K562 (cell line): Measurements from ENCODE around the gene STX12. TPM values are rescaled to one million over a fixed set of nuclear protein-coding genes. Genes with fewer than 3 reads are reported as not detected.
A peak's percentile ranks its signal among the peaks of the same experiment; 100 is the strongest.

Experiments used
- ATAC-seq: fragments of 200-7000 bp; cut with Tn5 transposase; 3 replicates; pipeline ENCODE4 v1.9.1; 2020; ENCODE audit warnings: moderate library complexity
- BruUV-seq: library from RNA; stranded (reverse); fragments of 400-500 nt; replicated peaks from 2 replicates; lab custom pipeline; 2021; lab: Mats Ljungman, UMichigan
- CTCF ChIA-PET: fragments of 300-600 bp; formaldehyde crosslinking; extraction: SDS; loops from one replicate; lab custom pipeline; 2021; ENCODE audit warnings: low intra/inter-chr PET ratio; lab: Yijun Ruan, JAX
- POLR2A ChIA-PET: fragments of 300-600, 350-650 bp; sonication (Branson Sonifier 250); formaldehyde crosslinking; extraction: SDS; loops from one replicate; lab custom pipeline; 2021; ENCODE audit warnings: antibody characterized with exemption, inconsistent platforms; lab: Yijun Ruan, JAX
- DNase-seq, 4 experiments: peaks; one replicate each; pipeline versions ENCODE4 v3.0.0 to v3.0.0-alpha.2; 2011 to 2018; ENCODE audit warnings: low spot score in 3 of 4, mixed read lengths in 3 of 4; ENCODE audit errors: extremely low read depth in 1 of 4
- FAIRE-seq: peaks from 2 replicates; lab custom pipeline; 2011; peaks lifted over from hg19 to GRCh38; lab: Jason Lieb, UNC
- H2AFZ ChIP-seq: 2 replicates; pipeline ENCODE4 v1.6.0; 2011; ENCODE audit warnings: low read depth, low read length, control low read depth, inconsistent platforms
- H3K27ac ChIP-seq: fragments of 200-600 bp; 3 replicates; pipeline ENCODE4 v1.8.0; 2011; ENCODE audit warnings: low read depth, mild to moderate bottlenecking, control low read depth, inconsistent platforms, low read length, moderate library complexity, mixed read lengths; ENCODE audit errors: extremely low read depth
- H3K27me3 ChIP-seq, 2 experiments: fragments of 300-600 bp in 1 of 2; 2 replicates in 1 of 2; 3 replicates in 1 of 2; pipeline versions ENCODE4 v1.6.0 to v1.8.0; 2011; ENCODE audit warnings: inconsistent platforms in 2 of 2, low read length in 2 of 2, mild to moderate bottlenecking in 1 of 2, mixed read lengths in 1 of 2, moderate library complexity in 1 of 2; ENCODE audit not compliant: control insufficient read depth in 2 of 2, insufficient read depth in 2 of 2
- H3K36me3 ChIP-seq: fragments of 300-600 bp; 3 replicates; pipeline ENCODE4 v1.8.0; 2011; ENCODE audit warnings: mild to moderate bottlenecking, low read length, inconsistent platforms; ENCODE audit not compliant: control insufficient read depth, insufficient read depth
- H3K4me1 ChIP-seq, 2 experiments: fragments of 200-600 bp in 1 of 2; replicated peaks in 1 of 2; 2 replicates in 1 of 2; 3 replicates in 1 of 2; pipeline versions ENCODE4 v1.5.1 to v1.8.0; 2011; ENCODE audit warnings: inconsistent platforms in 2 of 2, low read length in 2 of 2, mild to moderate bottlenecking in 1 of 2, mixed read lengths in 1 of 2, moderate library complexity in 1 of 2; ENCODE audit not compliant: control insufficient read depth in 2 of 2, insufficient read depth in 2 of 2
- H3K4me2 ChIP-seq: 2 replicates; pipeline ENCODE4 v1.6.1; 2011; ENCODE audit warnings: low read length, control low read depth, inconsistent platforms, mixed read lengths; ENCODE audit not compliant: insufficient read depth
- H3K4me3 ChIP-seq: fragments of 200-600 bp; sonication (generic), shearing (Covaris generic); 2 replicates; pipeline ENCODE4 v1.5.1; 2016; ENCODE audit warnings: control low read depth, inconsistent platforms
- H3K79me2 ChIP-seq: fragments of 200-600 bp; 3 replicates; pipeline ENCODE4 v1.8.0; 2011; ENCODE audit warnings: low read length, inconsistent platforms; ENCODE audit not compliant: control insufficient read depth, insufficient read depth
- H3K9ac ChIP-seq, 2 experiments: 2 replicates each; pipeline versions ENCODE4 v1.6.0 to v1.6.1; 2011; ENCODE audit warnings: low read depth in 2 of 2, low read length in 2 of 2, control low read depth in 1 of 2, inconsistent platforms in 1 of 2, mild to moderate bottlenecking in 1 of 2, mixed read lengths in 1 of 2; ENCODE audit not compliant: insufficient read depth in 1 of 2
- H3K9me1 ChIP-seq: one replicate; pipeline ENCODE4 v1.6.0; 2011; ENCODE audit warnings: inconsistent platforms, mild to moderate bottlenecking, low read length, moderate library complexity; ENCODE audit not compliant: control insufficient read depth, insufficient read depth
- H3K9me3 ChIP-seq: replicated peaks from 2 replicates; pipeline ENCODE4 v1.5.1; 2011; ENCODE audit warnings: low read depth, low read length, inconsistent platforms; ENCODE audit not compliant: control insufficient read depth, insufficient read depth
- H4K20me1 ChIP-seq: replicated peaks from 2 replicates; pipeline ENCODE4 v1.6.1; 2011; ENCODE audit warnings: low read length, inconsistent platforms, mixed read lengths; ENCODE audit not compliant: control insufficient read depth, insufficient read depth
- CEBPZ ChIP-seq: fragments of 150-350 bp; IDR thresholded peaks from 2 replicates; pipeline ENCODE4 v1.6.1; 2014; ENCODE audit warnings: low read depth, mild to moderate bottlenecking, low read length, borderline replicate concordance
- SUPT5H ChIP-seq: fragments of 450-650 bp; IDR thresholded peaks from 2 replicates; pipeline ENCODE4 v1.6.1; 2016
- XRCC5 ChIP-seq: fragments of 200-400 bp; formaldehyde crosslinking; IDR thresholded peaks from 2 replicates; pipeline ENCODE4 v1.6.1; 2017; ENCODE audit warnings: low read depth, mild to moderate bottlenecking, low read length
- ZNF165 ChIP-seq: fragments of 250-450 bp; sonication (Bioruptor Pico); IDR thresholded peaks from 2 replicates; pipeline ENCODE4 v1.4.0; 2020; ENCODE audit warnings: borderline replicate concordance
- WGBS: fragments of 100-300 bp; shearing (Covaris generic); methylation state at CpG from one replicate; pipeline ENCODE4 v1.1.6; 2016; ENCODE audit warnings: low coverage, mixed read lengths; ENCODE audit not compliant: insufficient coverage; ENCODE audit errors: missing lambda C conversion rate; 5-methylcytosine and 5-hydroxymethylcytosine counted together
- in situ Hi-C: fragments of 300-500 bp; cut with MboI; formaldehyde crosslinking; loops from 4 replicates; pipeline ENCODE4 v1.15.0; 2018; ENCODE audit warnings: inconsistent platforms, mixed read lengths
- intact Hi-C: fragments of 100-400 bp; cut with micrococcal nuclease; formaldehyde crosslinking; loops from 2 replicates; pipeline ENCODE4 v1.14.2; 2022
- polyA plus RNA-seq, 8 experiments: library from polyadenylated mRNA; depleted of rRNA in 4 of 8; stranded (reverse) in 5 of 8; unstranded in 3 of 8; fragments of >200 nt; fragmentation: Nextera tagmentation in 2 of 8; fragmentation: Illumina TruSeq in 1 of 8; extraction: Ambion mirVana in 2 of 8; extraction: Trizol in 1 of 8; gene quantifications; 2 replicates each; pipeline versions ENCODE4 v1.2.1 to v1.2.3, GENCODE V29; 2011 to 2014; ENCODE audit warnings: inconsistent platforms in 1 of 8, missing spikeins in 1 of 8
- total RNA-seq, 7 experiments: library from RNA; depleted of rRNA in 6 of 7; stranded (reverse); fragments of >200 nt in 6 of 7; fragmentation: Illumina TruSeq in 2 of 7; extraction: Trizol in 2 of 7; gene quantifications; 2 replicates each; pipeline versions ENCODE4 v1.2.1 to v1.2.3, GENCODE V29; 2011 to 2021; ENCODE audit warnings: low replicate concordance in 1 of 7
- TF ChIP-seq, protein P1 (sequence below): sonication (generic); formaldehyde crosslinking; IDR thresholded peaks from 2 replicates; pipeline ENCODE4 v1.8.1; 2022; ENCODE audit warnings: missing genetic modification reagents
- TF ChIP-seq, protein P2 (sequence below), 2 experiments: fragments of 450-650 bp in 1 of 2; sonication (generic) in 1 of 2; formaldehyde crosslinking in 1 of 2; IDR thresholded peaks; 2 replicates each; pipeline versions ENCODE4 v1.7.1 to v1.9.0; 2016 to 2022; ENCODE audit warnings: inconsistent platforms in 1 of 2, mild to moderate bottlenecking in 1 of 2, missing genetic modification reagents in 1 of 2

The STX12 gene
- total and polyA plus RNA-seq, 9 of the 15 experiments (the other 6 are each of a cell fraction or from before 2014, with no cell fraction given): 16.9 to 31.3 (median 25.7) TPM

GRCh38 chr1:27770293-27770830, 2.7 kb upstream of the STX12 start:
- ATAC-seq (no peak), DNase-seq (peak in 1 of 4 experiments; percentile 20), FAIRE-seq (no peak)
- H4K20me1 ChIP-seq: no peaks in the 10 kb centered on the region
- CTCF ChIA-PET: interaction anchor here (0.5 kb wide), 1 partner anchor 59 kb away, joined by 5 read pairs; no protein-coding TSS in a partner anchor
- H3K4me2 ChIP-seq: no peak overlapping the region
- POLR2A ChIA-PET: interaction anchor here (0.7 to 1.1 kb wide), 2 partner anchors 23 to 197 kb away, joined by 3 read pairs; no protein-coding TSS in a partner anchor
- H3K36me3 ChIP-seq: no peaks in the 10 kb centered on the region
- 4% methylated on average over 2 of the region's 2 CpGs for WGBS
- no peak overlapping the region for H3K27ac ChIP-seq
- in situ Hi-C loops (no loop called here), intact Hi-C loops (loop anchor here (5.0 kb wide), 1 partner anchor 62 kb away; the partner anchor contains the start of gene PPP1R8)
- peaks cover 24% of the 10 kb centered on the region for H3K79me2 ChIP-seq
- no peaks in the 10 kb centered on the region for H3K27me3 ChIP-seq
- H3K4me3 ChIP-seq: no peak overlapping the region
- no peaks in the 10 kb centered on the region for H3K9me3 ChIP-seq
- no peaks in the 10 kb centered on the region for H3K9me1 ChIP-seq
- peaks cover 9 to 11% of the 10 kb centered on the region in 2 experiments; a peak in 3 of 5 replicates for H3K4me1 ChIP-seq
- no TSS peak for BruUV-seq
- no peak overlapping the region for H2AFZ ChIP-seq
- no peak overlapping the region for H3K9ac ChIP-seq
- TF ChIP-seq XRCC5 (no peak), ZNF165 (no peak), CEBPZ (no peak), SUPT5H (no peak)
- TF ChIP-seq, protein P1, sequence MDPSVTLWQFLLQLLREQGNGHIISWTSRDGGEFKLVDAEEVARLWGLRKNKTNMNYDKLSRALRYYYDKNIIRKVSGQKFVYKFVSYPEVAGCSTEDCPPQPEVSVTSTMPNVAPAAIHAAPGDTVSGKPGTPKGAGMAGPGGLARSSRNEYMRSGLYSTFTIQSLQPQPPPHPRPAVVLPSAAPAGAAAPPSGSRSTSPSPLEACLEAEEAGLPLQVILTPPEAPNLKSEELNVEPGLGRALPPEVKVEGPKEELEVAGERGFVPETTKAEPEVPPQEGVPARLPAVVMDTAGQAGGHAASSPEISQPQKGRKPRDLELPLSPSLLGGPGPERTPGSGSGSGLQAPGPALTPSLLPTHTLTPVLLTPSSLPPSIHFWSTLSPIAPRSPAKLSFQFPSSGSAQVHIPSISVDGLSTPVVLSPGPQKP (CRISPR knock-in tag): no peak
- TF ChIP-seq, protein P2, sequence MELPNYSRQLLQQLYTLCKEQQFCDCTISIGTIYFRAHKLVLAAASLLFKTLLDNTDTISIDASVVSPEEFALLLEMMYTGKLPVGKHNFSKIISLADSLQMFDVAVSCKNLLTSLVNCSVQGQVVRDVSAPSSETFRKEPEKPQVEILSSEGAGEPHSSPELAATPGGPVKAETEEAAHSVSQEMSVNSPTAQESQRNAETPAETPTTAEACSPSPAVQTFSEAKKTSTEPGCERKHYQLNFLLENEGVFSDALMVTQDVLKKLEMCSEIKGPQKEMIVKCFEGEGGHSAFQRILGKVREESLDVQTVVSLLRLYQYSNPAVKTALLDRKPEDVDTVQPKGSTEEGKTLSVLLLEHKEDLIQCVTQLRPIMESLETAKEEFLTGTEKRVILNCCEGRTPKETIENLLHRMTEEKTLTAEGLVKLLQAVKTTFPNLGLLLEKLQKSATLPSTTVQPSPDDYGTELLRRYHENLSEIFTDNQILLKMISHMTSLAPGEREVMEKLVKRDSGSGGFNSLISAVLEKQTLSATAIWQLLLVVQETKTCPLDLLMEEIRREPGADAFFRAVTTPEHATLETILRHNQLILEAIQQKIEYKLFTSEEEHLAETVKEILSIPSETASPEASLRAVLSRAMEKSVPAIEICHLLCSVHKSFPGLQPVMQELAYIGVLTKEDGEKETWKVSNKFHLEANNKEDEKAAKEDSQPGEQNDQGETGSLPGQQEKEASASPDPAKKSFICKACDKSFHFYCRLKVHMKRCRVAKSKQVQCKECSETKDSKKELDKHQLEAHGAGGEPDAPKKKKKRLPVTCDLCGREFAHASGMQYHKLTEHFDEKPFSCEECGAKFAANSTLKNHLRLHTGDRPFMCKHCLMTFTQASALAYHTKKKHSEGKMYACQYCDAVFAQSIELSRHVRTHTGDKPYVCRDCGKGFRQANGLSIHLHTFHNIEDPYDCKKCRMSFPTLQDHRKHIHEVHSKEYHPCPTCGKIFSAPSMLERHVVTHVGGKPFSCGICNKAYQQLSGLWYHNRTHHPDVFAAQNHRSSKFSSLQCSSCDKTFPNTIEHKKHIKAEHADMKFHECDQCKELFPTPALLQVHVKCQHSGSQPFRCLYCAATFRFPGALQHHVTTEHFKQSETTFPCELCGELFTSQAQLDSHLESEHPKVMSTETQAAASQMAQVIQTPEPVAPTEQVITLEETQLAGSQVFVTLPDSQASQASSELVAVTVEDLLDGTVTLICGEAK (IDR thresholded peaks at IDR 0.05): no peak
- TF ChIP-seq, protein P2 (CRISPR knock-in tag; IDR thresholded peaks at IDR 0.05): no peak
